ENCODE measurements around the gene GLG1. TPM values are rescaled to one million over a fixed set of nuclear protein-coding genes. Genes with fewer than 3 reads are reported as not detected.

The GLG1 gene
- total and polyA plus RNA-seq, 2 donors (not counting 3 experiments of a cell fraction or from before 2014, with no cell fraction given) = 86.3 to 165 TPM

- peaks cover 0 to 2% of the 10 kb centered on the region in 2 experiments for H3K36me3 ChIP-seq (ENCODE audit: control insufficient read depth in 2 of 2, extremely low read depth in 1 of 2, insufficient read depth in 2 of 2, low read length in 2 of 2)
- intact Hi-C loops (cut with micrococcal nuclease) (no loop called here), dilution Hi-C loops (cut with MboI; ENCODE audit: extremely low pct_ligation_motif_present, low sequenced_read_pairs) (no loop called here)
- TF ChIP-seq MYC (IDR thresholded peaks at IDR 0.05; ENCODE audit: low read depth, low read length) (no peak), POLR2AphosphoS5 (IDR thresholded peaks at IDR 0.05; ENCODE audit: insufficient read depth, low read depth, low read length) (no peak), MAX (IDR thresholded peaks at IDR 0.05; ENCODE audit: insufficient read depth, insufficient read length) (no peak), POLR2A (IDR thresholded peaks at IDR 0.05; ENCODE audit: low read depth, low read length) (no peak), EZH2 (IDR thresholded peaks at IDR 0.05; ENCODE audit: borderline replicate concordance, low read depth, low read length, severe bottlenecking) (no peak), FOS (IDR thresholded peaks at IDR 0.05; ENCODE audit: borderline replicate concordance, insufficient read depth, low read length) (no peak), JUN (IDR thresholded peaks at IDR 0.05; ENCODE audit: borderline replicate concordance, insufficient read depth, insufficient read length, low read depth) (no peak), CTCF (IDR thresholded peaks at IDR 0.05; ENCODE audit: extremely low read depth in 1 of 2, insufficient read depth in 1 of 2, low read depth in 1 of 2, low read length in 2 of 2) (no peak), GATA2 (IDR thresholded peaks at IDR 0.05; ENCODE audit: insufficient read depth, insufficient read length, low read depth, low read length) (no peak)
- H3K4me3 ChIP-seq (replicated peaks in 1 of 3; ENCODE audit: insufficient read depth in 1 of 3, low read depth in 1 of 3, low read length in 3 of 3) = no peak overlapping the region
- H3K9me1 ChIP-seq (replicated peaks; ENCODE audit: control insufficient read depth, extremely low read depth, insufficient read depth, low read length) = no peaks in the 10 kb centered on the region
- no peaks in the 10 kb centered on the region for H4K20me1 ChIP-seq (replicated peaks; ENCODE audit: control insufficient read depth, extremely low read depth, insufficient read depth, low read length)
- H3K79me2 ChIP-seq (ENCODE audit: control insufficient read depth, insufficient read depth, low read length) = peaks cover 63% of the 10 kb centered on the region
- no peak overlapping the region for H2AFZ ChIP-seq (ENCODE audit: low read depth, low read length)
- no peak overlapping the region for H3K27ac ChIP-seq (ENCODE audit: insufficient read depth, low read depth, low read length)
- CTCF ChIA-PET = interaction anchor here (0.8 to 1.3 kb wide), 3 partner anchors 10 to 59 kb away, joined by 3 to 4 read pairs (median 4); partner anchors contain the start of gene GLG1
- no peak overlapping the region for H3K9ac ChIP-seq (replicated peaks; ENCODE audit: extremely low read depth, insufficient read depth, low read length)
- no TSS peak for BruUV-seq (replicated peaks)
- no peaks in the 10 kb centered on the region for H3K9me3 ChIP-seq (replicated peaks; ENCODE audit: control insufficient read depth, insufficient read depth, low read length)
- no peak for FAIRE-seq
- no peak overlapping the region for H3K4me2 ChIP-seq (ENCODE audit: insufficient read depth, low read length)
- DNase-seq (ENCODE audit: low read depth, low spot score) = no peak
- H3K4me1 ChIP-seq (ENCODE audit: control insufficient read depth, extremely low read depth, insufficient read depth, low read length) = peaks cover 13% of the 10 kb centered on the region
- no peaks in the 10 kb centered on the region for H3K27me3 ChIP-seq (ENCODE audit: control insufficient read depth in 2 of 2, insufficient read depth in 2 of 2, low read length in 2 of 2)
- POLR2A ChIA-PET = interaction anchor here (1.4 kb wide), 1 partner anchor 14 kb away, joined by 3 read pairs; the partner anchor contains the start of gene GLG1
Observed at GRCh38 chr16:74592847-74593246, 14.1 kb downstream of the GLG1 start.

Data from endothelial cell of umbilical vein (primary cell).